AG08395 (cell line): ENCODE results near the gene ZNF292.
"Not testable (repeated sequence)": the region's sequence is repeated elsewhere in the genome, so short reads cannot be mapped to it uniquely, and the experiment has no call there.

Experiments used
- DNase-seq: peaks from one replicate; pipeline ENCODE4 v3.0.0; 2012; ENCODE audit warnings: mixed read lengths, low spot score

The ZNF292 gene

GRCh38 chr6:87154993-87155841 is at the start of gene ZNF292:
Gene ZNF292, plus strand, starts transcription at chr6:87155565. Its CDS starts 27 bp downstream, at chr6:87155592.
- peak; percentile 93 for DNase-seq

DNA sequence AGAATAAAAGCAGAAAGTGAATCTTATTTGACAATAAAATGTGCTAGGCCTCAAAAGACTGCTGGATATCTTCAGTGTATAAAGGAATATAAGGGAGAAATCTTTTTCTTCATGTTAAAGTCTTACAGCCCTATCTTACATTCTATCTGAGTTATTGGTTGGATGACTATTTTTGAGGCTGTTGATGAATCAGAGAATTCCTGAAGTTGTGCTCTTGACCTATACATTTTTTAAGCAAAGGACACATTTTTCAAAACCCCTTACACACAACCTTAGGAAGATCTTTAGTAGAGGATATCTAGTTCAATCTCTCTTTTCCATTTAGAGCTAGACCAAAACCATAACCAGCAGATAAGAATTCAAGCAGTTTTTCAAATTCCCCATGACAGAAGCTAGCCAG is 49.5 kb upstream of the ZNF292 start:
- DNase-seq: no peak

- DNase-seq: no peak
These were observed 44.7 kb upstream of the ZNF292 start for GRCh38 chr6:87110636-87111035.

- DNase-seq: no peak
These were observed 39.8 kb upstream of the ZNF292 start for GRCh38 chr6:87115402-87116135.

- no peak for DNase-seq
These were observed 38.4 kb upstream of the ZNF292 start for GRCh38 chr6:87116922-87117321.

GRCh38 chr6:87118054-87118453 is 37.3 kb upstream of the ZNF292 start:
- DNase-seq: no peak

GRCh38 chr6:87122477-87122876 is 32.9 kb upstream of the ZNF292 start:
- DNase-seq: no peak

GRCh38 chr6:87124074-87124473 is 31.3 kb upstream of the ZNF292 start:
- no peak for DNase-seq

DNA sequence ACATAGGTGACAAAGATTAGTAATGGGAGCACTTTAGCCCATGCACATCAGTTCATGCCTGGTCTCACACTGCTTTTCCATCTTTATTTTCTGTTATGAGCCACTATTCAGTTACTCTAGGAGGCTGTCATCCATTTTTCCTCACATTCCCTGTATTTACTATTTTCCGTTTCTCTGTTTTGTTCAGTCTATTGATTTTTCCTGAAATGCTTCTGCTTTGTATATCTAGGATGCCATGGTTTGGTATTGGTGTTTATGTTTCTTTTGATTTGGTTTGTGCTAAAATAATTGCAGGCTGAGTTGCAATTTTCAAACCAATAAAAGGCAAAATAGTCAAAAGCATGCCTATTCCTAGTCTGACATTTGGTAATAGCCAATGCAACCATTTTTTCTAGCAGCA is 28.9 kb upstream of the ZNF292 start:
- no peak for DNase-seq

DNA sequence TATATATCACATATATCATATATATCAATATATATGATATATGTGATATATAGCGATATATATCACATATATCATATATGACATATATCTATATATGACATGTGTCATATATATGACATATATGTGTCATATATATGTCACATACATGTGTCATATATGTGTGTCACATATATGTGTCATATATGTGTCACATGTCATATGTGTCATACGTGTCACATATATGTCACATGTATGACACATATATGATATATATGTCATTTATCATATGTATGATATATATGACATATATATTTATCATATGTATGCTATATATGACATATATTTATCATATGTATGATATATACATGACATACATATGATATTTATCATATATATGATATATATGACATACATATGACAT is 27.6 kb upstream of the ZNF292 start:
- DNase-seq: no peak

DNA sequence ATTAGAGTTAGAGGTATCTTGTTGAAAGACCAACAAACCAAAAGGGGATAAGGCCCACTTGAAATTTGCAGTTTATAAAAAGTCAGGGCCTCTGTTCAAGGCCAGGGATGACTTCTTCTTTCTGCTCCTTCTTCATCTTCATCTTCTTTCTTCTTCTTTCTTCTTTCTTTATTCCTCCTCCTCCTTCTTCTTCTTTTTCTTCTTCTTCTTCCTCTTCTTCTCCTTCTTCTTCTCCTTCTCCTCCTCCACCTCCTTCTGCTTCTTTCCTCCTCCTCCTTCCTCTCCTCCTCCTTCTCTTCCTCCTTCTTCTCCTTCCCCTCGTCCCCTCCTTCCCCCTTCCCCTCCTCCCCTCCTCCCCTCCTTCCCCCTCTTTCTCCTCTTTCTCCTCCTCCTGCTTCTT is 18.4 kb upstream of the ZNF292 start:
- DNase-seq: no peak

DNA sequence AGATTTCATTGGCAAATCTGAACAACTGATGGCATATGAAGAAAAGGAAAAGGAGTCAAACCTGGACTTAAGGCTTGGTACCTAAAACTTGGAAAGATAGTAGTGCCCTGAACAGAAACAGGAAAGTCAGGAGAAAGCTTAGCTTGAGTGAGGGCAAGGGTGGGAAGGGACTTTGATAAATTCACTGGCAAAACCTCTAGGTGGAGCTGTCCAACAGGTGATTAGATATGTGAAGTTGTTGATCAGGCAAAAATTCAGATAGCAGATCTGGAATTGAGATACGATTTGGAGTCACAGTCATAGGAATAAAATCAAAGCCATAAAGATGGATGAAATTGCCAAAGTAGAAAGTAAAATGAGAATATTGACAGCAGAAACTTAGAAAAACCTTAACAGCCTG is 16.1 kb upstream of the ZNF292 start:
- DNase-seq: peak; percentile 63

DNA sequence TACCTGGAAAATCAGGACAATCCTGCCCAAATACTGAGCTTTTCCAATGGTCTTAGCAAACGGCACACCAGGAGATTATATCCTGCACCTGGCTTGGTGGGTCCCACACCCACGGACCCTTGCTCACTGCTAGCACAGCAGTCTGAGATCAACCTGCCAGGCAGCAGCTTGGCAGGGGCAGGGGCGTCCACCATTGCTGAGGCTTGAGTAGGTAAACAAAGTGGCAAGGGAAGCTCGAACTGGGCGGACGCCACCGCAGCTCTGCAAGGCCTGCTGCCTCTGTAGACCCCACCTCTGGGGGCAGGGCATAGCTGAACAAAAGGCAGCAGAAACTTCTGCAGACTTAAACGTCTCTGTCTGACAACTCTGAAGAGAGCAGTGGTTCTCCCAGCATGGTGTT is 15.4 kb upstream of the ZNF292 start:
- DNase-seq: not testable (repeated sequence)

GRCh38 chr6:87146363-87146762 is 9.0 kb upstream of the ZNF292 start:
- DNase-seq: no peak

DNA sequence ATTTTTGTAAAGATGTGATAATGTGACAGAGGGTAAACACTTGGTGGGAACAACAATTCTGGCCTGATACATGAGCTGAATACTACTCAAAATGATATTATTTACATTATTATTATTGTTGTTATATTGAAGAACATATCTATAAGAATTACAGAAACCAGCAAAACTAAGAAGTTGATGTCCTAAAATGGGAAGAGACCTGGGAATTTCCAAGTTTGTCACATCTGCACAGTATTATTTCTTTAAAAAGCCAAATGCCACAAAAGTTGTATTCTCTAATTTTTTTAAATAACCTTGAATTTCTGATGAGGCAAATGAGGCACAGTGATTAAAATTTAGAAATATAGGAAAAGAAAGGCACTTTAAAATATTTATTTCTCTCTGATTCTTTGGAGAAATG is 5.0 kb upstream of the ZNF292 start:
- no peak for DNase-seq

GRCh38 chr6:87151471-87151780 is 3.9 kb upstream of the ZNF292 start:
- no peak for DNase-seq

DNA sequence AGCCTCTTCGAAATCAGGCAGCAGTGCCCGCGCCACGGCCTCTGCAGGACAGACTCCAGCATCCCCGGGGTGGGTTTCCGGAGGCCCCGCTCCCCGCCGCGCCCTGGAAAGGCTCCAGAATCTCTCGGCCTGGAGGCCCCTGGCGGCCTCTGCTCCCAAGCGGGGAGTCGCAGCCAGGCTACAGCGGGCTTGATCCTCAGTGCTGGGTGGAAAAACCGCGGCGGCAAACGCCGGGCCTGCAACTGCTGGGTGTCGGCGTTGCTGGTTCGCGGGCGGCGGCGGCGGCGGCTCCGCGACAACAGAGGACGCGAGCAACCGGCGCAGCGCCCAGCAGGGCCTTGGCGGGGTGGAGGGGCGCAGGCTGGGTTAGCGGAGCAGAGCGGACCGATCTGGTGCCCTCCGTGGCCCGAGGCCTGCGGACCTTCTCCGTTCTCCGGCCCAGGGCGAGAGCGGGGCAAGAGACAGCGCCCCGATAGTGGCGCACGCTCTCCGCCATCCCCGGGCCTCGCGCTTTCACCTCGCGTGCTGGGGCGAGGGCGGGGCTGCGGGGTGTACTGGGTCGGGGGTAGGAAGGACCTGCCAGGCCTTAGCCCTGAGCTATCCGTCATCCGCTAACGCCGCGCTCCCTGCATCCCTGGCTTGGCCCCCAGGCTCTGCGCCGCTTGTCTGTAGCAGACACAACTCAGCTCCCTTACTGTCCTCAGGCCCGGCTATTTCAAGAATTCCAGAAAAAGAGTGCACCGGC is 3.4 kb upstream of the ZNF292 start:
- peak; percentile 30 for DNase-seq

DNA sequence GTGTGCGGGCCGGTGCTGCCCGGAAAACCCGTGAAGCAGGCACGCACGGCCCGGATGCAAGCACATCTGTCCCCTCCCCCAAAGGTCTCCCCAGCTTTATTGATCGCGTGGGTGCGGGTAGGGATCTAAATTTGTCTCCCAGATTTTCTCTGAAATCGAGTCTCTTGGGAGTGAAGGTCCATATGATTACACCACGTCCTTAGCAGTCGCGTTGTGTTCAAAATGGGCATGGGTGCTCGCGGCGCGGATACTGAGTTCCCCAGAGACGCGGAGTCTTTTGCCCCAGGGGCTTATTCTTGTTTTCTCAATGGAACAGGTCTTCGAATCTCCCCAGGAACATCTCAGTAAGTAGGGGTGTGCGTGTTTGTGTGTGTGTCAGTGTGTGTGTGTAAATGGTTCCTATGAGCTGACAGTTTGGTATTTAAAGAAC is 2.8 kb upstream of the ZNF292 start:
- DNase-seq: no peak

- DNase-seq: peak; percentile 67
These were observed 748 bp upstream of the ZNF292 start for GRCh38 chr6:87154641-87154992.

GRCh38 chr6:87155842-87156815 is 764 bp downstream of the ZNF292 start:
- peak; percentile 35 for DNase-seq

GRCh38 chr6:87157596-87157995 is 2.2 kb downstream of the ZNF292 start:
- not testable (repeated sequence) for DNase-seq

DNA sequence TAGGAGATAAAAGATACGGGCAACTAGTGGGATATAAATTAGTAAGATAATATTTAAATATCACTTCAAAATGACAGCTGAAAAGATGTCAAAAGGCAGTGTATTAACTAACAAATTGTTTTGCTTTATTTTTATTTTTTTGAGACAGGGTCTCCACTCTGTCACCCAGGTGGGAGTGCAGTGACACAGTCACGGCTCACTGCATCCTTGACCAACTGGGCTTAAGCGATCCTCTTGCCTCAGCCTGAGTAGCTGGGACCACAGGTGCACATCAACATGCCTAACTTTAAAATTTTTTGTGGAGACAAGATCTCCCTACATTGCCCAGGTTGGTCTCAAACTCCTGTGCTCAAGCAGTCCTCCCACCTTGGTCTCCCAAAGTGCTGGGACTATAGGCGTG is 5.9 kb downstream of the ZNF292 start:
- DNase-seq: no peak
